ENCODE data around the gene PDHX.

- TF ChIP-seq ZNF384 (IDR thresholded peaks at IDR 0.05; ENCODE audit: borderline replicate concordance, low read depth, low read length) (no peak), EZH2 (IDR thresholded peaks at IDR 0.05; ENCODE audit: borderline replicate concordance, control insufficient read depth, low read depth, low read length) (no peak), CHD1 (IDR thresholded peaks at IDR 0.05; ENCODE audit: low read depth, low read length) (no peak), SIX5 (IDR thresholded peaks at IDR 0.05; ENCODE audit: low read depth, low read length, severe bottlenecking) (no peak), ZNF274 (IDR thresholded peaks at IDR 0.05; ENCODE audit: insufficient read depth, insufficient read length) (no peak), CTCF (IDR thresholded peaks at IDR 0.05 in 2 of 3, conservative IDR thresholded peaks at IDR 0.05 in 1 of 3; ENCODE audit: control insufficient read depth in 2 of 3, extremely low read depth in 1 of 3, insufficient read depth in 1 of 3, low read depth in 3 of 3, low read length in 3 of 3) (no peak)
Measured at GRCh38 chr11:34916015-34916842, at the start of gene PDHX, which contains the start of gene APIP.

Measured in GM12878 (cell line).